ENCODE measurements around the gene HGF. TPM values are rescaled to one million over a fixed set of nuclear protein-coding genes. Genes with fewer than 3 reads are reported as not detected.
"Not testable (repeated sequence)": the region's sequence is repeated elsewhere in the genome, so short reads cannot be mapped to it uniquely, and the experiment has no call there.

The HGF gene
- total RNA-seq, result not detected
- polyA plus RNA-seq, result not detected

DNA sequence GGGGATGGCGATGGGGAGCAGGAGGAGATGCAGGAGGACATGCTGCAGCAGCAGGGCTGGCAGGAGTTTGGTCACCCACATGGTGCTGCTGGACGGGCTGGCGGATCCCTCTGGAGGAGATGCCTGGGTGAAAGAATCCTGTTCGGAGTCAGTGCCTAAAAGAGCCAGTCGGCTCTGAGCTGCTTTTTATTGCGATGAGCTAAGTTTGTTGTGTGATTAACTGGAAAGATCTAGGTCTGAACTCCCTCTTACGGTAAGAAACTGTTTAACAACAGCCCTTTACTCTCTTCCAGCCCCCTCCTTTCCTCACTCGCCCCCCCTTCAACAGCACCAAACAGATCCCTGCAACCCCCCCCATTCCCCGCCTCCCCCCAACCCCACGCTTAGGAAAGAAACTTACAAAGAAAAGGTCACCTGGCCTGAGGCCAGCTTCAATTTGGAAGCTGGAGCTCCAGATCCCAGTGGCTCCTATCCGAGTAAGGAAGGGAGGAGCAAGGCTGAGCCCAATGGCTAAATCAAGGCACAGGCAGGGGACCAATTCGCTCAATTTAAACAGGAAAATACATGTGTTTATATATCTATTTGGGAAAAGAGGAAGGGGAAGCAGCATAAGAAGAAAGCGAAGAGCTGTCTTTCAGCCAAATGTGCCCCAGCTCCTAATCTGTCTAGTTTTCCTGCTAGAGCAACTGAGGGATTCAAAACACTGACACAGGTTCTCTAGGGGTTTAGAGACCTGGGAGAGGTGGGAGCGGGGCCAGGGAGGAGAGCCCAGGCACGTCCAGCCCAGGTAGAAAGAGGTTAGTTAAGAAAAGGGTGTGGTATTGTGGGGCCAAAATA is at the start of gene HGF:
HGF (minus strand) TSS at position 157 of the 837 bp plus-strand sequence; CDS start at position 81, 76 bp downstream.
- Mint-ChIP-seq H3K27ac (no peak within 1 kb of the TSS), H3K9me3 (peaks cover 5 to 26% (median 16%) of the 10 kb centered on the region in 5 donors), H3K27me3 (no peaks in the 10 kb centered on the region), H3K4me3 (no peak within 1 kb of the TSS), H3K36me3 (no peaks in the 10 kb centered on the region), H3K4me1 (no peaks in the 10 kb centered on the region)
- no peak for DNase-seq
- no peaks in the 10 kb centered on the region for H3K27me3 ChIP-seq (ENCODE audit: insufficient read depth, low read length, poor library complexity, severe bottlenecking)
- CTCF ChIA-PET, result no interaction called here
- POLR2A ChIA-PET, result no interaction called here
- H3K36me3 ChIP-seq (ENCODE audit: insufficient read depth, low read length), result no peaks in the 10 kb centered on the region
- H3K27ac ChIP-seq (ENCODE audit: low read depth, low read length), result no peak within 1 kb of the TSS
- H3K9me3 ChIP-seq (ENCODE audit: low read length), result no peaks in the 10 kb centered on the region
- H3K4me1 ChIP-seq (ENCODE audit: insufficient read depth, low read length), result no peaks in the 10 kb centered on the region
- H3K4me3 ChIP-seq (ENCODE audit: low read length), result no peak within 1 kb of the TSS

- Histone ChIP-seq H3K9me3 (ENCODE audit: low read length) (no peaks in the 10 kb centered on the region), H3K27ac (ENCODE audit: low read depth, low read length) (no peak overlapping the region), H3K36me3 (ENCODE audit: insufficient read depth, low read length) (no peaks in the 10 kb centered on the region), H3K4me3 (ENCODE audit: low read length) (no peak overlapping the region), H3K4me1 (ENCODE audit: insufficient read depth, low read length) (no peaks in the 10 kb centered on the region), H3K27me3 (ENCODE audit: insufficient read depth, low read length, poor library complexity, severe bottlenecking) (no peaks in the 10 kb centered on the region)
- no peak for DNase-seq
- Mint-ChIP-seq H3K36me3 (no peaks in the 10 kb centered on the region), H3K9me3 (peaks cover 0 to 20% (median 2%) of the 10 kb centered on the region in 5 donors), H3K4me1 (no peaks in the 10 kb centered on the region), H3K27me3 (no peaks in the 10 kb centered on the region), H3K4me3 (no peak overlapping the region), H3K27ac (no peak overlapping the region)
- ChIA-PET POLR2A (no interaction called here), CTCF (no interaction called here)
These were observed 46.5 kb upstream of the HGF start for GRCh38 chr7:81816312-81816711.

DNA sequence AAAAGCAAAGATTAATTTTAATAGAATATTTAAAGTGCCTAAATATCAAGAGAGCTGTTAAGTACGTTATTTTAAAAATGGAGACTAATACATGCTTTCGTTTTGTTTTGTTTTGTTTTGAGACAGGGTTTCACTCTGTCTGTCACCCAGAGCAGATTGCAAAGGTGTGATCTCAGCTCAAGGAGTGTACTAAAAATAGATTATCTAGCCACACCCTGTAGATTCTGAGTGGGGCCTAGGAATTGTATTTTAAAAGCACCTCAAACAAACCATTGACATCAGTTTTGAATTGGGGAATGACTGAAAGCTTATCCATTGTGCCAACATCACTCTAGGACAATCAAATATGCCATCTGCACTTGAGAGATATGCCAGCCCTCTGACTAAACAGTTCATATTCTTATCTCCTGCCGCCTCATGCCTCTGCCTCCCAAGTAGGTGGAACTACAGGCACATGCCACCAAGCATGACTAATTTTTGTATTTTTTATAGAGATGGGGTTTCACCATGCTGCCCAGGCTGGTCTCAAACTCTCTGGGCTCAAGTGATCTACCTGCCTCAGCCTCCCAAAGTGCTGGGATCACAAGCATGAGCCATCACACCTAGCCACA is 43.1 kb upstream of the HGF start:
- CTCF ChIA-PET; H3K36me3 Mint-ChIP-seq; POLR2A ChIA-PET; H3K27ac ChIP-seq (ENCODE audit: low read depth, low read length); H3K4me1 ChIP-seq (ENCODE audit: insufficient read depth, low read length); DNase-seq; H3K4me3 ChIP-seq (ENCODE audit: low read length); H3K27ac Mint-ChIP-seq; H3K27me3 ChIP-seq (ENCODE audit: insufficient read depth, low read length, poor library complexity, severe bottlenecking); H3K27me3 Mint-ChIP-seq; H3K4me1 Mint-ChIP-seq; H3K4me3 Mint-ChIP-seq; H3K9me3 ChIP-seq (ENCODE audit: low read length); H3K36me3 ChIP-seq (ENCODE audit: insufficient read depth, low read length): not testable (repeated sequence)
- H3K9me3 Mint-ChIP-seq, result peaks cover 0 to 20% (median 5%) of the 10 kb centered on the region in 5 donors

DNA sequence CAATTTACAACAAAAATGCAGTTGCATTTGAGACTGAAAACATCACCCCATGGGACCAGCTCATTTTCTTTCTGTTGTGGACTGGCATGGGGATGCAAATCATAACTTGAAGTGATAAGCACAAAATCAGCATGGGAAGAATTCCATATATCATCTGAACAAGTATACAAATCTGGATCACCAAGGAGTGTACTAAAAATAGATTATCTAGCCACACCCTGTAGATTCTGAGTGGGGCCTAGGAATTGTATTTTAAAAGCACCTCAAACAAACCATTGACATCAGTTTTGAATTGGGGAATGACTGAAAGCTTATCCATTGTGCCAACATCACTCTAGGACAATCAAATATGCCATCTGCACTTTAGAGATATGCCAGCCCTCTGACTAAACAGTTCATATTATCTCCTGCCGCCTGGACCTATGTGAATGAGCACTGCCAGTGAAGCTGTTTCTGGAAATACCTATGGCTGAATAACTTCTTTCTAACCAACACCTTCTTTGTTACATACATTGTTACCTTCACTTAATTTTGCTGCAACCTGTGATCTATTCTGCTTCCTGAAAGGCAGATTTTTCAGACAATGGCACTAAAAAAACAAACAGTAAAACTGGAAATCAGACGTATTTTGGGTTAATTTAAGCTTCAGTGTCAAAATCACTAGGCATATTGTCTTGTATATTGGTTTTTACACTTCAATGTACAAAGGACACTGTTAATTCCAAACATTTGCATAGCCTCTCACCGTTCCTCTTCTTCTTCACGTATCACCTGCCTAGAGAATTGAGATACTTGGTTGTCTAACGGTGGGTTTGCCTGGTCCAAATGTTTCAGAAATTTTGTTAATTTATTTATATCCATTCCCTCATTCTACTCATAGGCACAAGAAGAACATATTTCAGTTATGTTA is 42.4 kb upstream of the HGF start:
- ChIA-PET POLR2A (no interaction called here), CTCF (no interaction called here)
- no peak overlapping the region for H3K27ac Mint-ChIP-seq

DNA sequence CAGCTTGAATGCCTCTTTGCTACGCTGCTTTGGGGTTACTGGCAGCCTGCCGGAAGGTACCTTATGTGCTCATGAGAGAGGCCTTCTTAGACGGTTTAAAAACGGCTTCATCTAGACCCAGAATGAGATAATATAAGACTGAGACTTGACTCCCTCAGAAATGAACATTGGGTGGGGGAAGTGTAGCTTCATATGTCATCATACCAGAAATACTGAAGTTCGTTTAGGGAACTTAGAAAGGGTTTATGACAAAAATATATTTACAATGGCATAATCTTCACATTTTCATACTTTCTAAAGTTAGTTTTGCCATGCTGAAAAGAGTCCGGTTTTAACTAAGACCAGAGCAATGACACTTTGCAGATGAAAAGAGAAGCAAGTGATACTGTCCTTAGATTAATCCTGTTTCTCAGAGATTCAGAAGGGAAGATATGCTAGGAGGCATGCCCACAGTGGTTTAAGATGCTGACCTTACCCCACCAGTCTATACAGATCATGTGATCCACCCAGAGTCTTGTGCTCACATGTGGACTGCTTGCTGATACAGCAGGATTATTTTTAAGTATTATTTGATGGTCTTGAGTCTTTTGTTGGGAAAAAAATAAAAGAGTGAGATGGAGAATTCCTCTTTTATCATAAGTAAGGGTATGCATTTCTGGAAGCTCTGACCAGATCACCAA is 40.8 kb upstream of the HGF start:
- Mint-ChIP-seq H3K4me3 (no peak overlapping the region), H3K27ac (no peak overlapping the region), H3K27me3 (no peaks in the 10 kb centered on the region), H3K9me3 (peaks cover 3 to 12% (median 7%) of the 10 kb centered on the region in 5 donors), H3K36me3 (no peaks in the 10 kb centered on the region), H3K4me1 (no peaks in the 10 kb centered on the region)
- H3K4me1 ChIP-seq (ENCODE audit: insufficient read depth, low read length), result no peaks in the 10 kb centered on the region
- no peak overlapping the region for H3K4me3 ChIP-seq (ENCODE audit: low read length)
- no peaks in the 10 kb centered on the region for H3K9me3 ChIP-seq (ENCODE audit: low read length)
- H3K27me3 ChIP-seq (ENCODE audit: insufficient read depth, low read length, poor library complexity, severe bottlenecking), result no peaks in the 10 kb centered on the region
- CTCF ChIA-PET, result no interaction called here
- H3K36me3 ChIP-seq (ENCODE audit: insufficient read depth, low read length), result no peaks in the 10 kb centered on the region
- POLR2A ChIA-PET, result no interaction called here
- DNase-seq, result no peak
- no peak overlapping the region for H3K27ac ChIP-seq (ENCODE audit: low read depth, low read length)

More for the DNA sequence above, 42.4 kb upstream of the HGF start:
- Mint-ChIP-seq H3K27me3 (no peaks in the 10 kb centered on the region), H3K9me3 (peaks cover 0 to 13% (median 6%) of the 10 kb centered on the region in 5 donors), H3K4me3 (no peak overlapping the region), H3K4me1 (no peaks in the 10 kb centered on the region), H3K36me3 (no peaks in the 10 kb centered on the region)
- H3K9me3 ChIP-seq (ENCODE audit: low read length), result no peaks in the 10 kb centered on the region
- H3K4me1 ChIP-seq (ENCODE audit: insufficient read depth, low read length), result no peaks in the 10 kb centered on the region
- H3K4me3 ChIP-seq (ENCODE audit: low read length), result no peak overlapping the region
- no peaks in the 10 kb centered on the region for H3K36me3 ChIP-seq (ENCODE audit: insufficient read depth, low read length)
- H3K27ac ChIP-seq (ENCODE audit: low read depth, low read length), result no peak overlapping the region
- no peaks in the 10 kb centered on the region for H3K27me3 ChIP-seq (ENCODE audit: insufficient read depth, low read length, poor library complexity, severe bottlenecking)
- no peak for DNase-seq

GRCh38 chr7:81808310-81808709 is 38.5 kb upstream of the HGF start:
- H3K4me1 ChIP-seq (ENCODE audit: insufficient read depth, low read length); H3K4me1 Mint-ChIP-seq: not testable (repeated sequence)

GRCh38 chr7:81803267-81803666 is 33.4 kb upstream of the HGF start:
- Mint-ChIP-seq H3K27ac (no peak overlapping the region), H3K4me3 (no peak overlapping the region), H3K9me3 (peaks cover 3 to 21% (median 9%) of the 10 kb centered on the region in 5 donors), H3K4me1 (no peaks in the 10 kb centered on the region), H3K27me3 (no peaks in the 10 kb centered on the region), H3K36me3 (no peaks in the 10 kb centered on the region)
- H3K27me3 ChIP-seq (ENCODE audit: insufficient read depth, low read length, poor library complexity, severe bottlenecking), result no peaks in the 10 kb centered on the region
- POLR2A ChIA-PET, result no interaction called here
- CTCF ChIA-PET, result no interaction called here
- no peak overlapping the region for H3K4me3 ChIP-seq (ENCODE audit: low read length)
- no peaks in the 10 kb centered on the region for H3K4me1 ChIP-seq (ENCODE audit: insufficient read depth, low read length)
- DNase-seq, result no peak
- H3K9me3 ChIP-seq (ENCODE audit: low read length), result no peaks in the 10 kb centered on the region
- H3K36me3 ChIP-seq (ENCODE audit: insufficient read depth, low read length), result no peaks in the 10 kb centered on the region
- no peak overlapping the region for H3K27ac ChIP-seq (ENCODE audit: low read depth, low read length)

More at GRCh38 chr7:81808310-81808709, 38.5 kb upstream of the HGF start:
- H3K9me3 ChIP-seq (ENCODE audit: low read length); H3K27ac Mint-ChIP-seq; H3K27me3 Mint-ChIP-seq; POLR2A ChIA-PET; H3K27ac ChIP-seq (ENCODE audit: low read depth, low read length); CTCF ChIA-PET; H3K4me3 ChIP-seq (ENCODE audit: low read length); H3K36me3 Mint-ChIP-seq; DNase-seq; H3K36me3 ChIP-seq (ENCODE audit: insufficient read depth, low read length); H3K27me3 ChIP-seq (ENCODE audit: insufficient read depth, low read length, poor library complexity, severe bottlenecking); H3K4me3 Mint-ChIP-seq: not testable (repeated sequence)
- peaks cover 3 to 14% (median 12%) of the 10 kb centered on the region in 5 donors for H3K9me3 Mint-ChIP-seq

All from CD8-positive, alpha-beta memory T cell (primary cell).